Keratinocyte (primary cell): Measurements from ENCODE around the gene MIS18A.

Experiments
- CTCF ChIP-seq, 3 experiments: IDR thresholded peaks in 1 of 3; conservative IDR thresholded peaks in 1 of 3; optimal IDR thresholded peaks in 1 of 3; 2 replicates in 2 of 3; 3 replicates in 1 of 3; pipeline versions ENCODE3 to v1.5.1; 2011; ENCODE audit warnings: low read length in 3 of 3, mild to moderate bottlenecking in 3 of 3, moderate library complexity in 2 of 3, control low read depth in 1 of 3, inconsistent platforms in 1 of 3; ENCODE audit not compliant: insufficient read depth in 2 of 3; ENCODE audit errors: extremely low read depth in 1 of 3
- EZH2 ChIP-seq: IDR thresholded peaks from one replicate; pipeline ENCODE4 v1.6.1; 2012; ENCODE audit warnings: inconsistent platforms, mild to moderate bottlenecking, low read length, moderate library complexity

GRCh38 chr21:32311621-32312020 lies 32.8 kb upstream of the MIS18A start:
- no peak for TF ChIP-seq EZH2
- TF ChIP-seq CTCF (optimal IDR thresholded peaks at IDR 0.05 in 1 of 3, IDR thresholded peaks at IDR 0.05 in 1 of 3, conservative IDR thresholded peaks at IDR 0.05 in 1 of 3; ENCODE audit: extremely low read depth in 1 of 3, insufficient read depth in 2 of 3, low read length in 3 of 3): no peak
